ENCODE data around the gene ARHGAP31.
"Not testable (repeated sequence)": the region's sequence is repeated elsewhere in the genome, so short reads cannot be mapped to it uniquely, and the experiment has no call there.

Gene ARHGAP31

DNA sequence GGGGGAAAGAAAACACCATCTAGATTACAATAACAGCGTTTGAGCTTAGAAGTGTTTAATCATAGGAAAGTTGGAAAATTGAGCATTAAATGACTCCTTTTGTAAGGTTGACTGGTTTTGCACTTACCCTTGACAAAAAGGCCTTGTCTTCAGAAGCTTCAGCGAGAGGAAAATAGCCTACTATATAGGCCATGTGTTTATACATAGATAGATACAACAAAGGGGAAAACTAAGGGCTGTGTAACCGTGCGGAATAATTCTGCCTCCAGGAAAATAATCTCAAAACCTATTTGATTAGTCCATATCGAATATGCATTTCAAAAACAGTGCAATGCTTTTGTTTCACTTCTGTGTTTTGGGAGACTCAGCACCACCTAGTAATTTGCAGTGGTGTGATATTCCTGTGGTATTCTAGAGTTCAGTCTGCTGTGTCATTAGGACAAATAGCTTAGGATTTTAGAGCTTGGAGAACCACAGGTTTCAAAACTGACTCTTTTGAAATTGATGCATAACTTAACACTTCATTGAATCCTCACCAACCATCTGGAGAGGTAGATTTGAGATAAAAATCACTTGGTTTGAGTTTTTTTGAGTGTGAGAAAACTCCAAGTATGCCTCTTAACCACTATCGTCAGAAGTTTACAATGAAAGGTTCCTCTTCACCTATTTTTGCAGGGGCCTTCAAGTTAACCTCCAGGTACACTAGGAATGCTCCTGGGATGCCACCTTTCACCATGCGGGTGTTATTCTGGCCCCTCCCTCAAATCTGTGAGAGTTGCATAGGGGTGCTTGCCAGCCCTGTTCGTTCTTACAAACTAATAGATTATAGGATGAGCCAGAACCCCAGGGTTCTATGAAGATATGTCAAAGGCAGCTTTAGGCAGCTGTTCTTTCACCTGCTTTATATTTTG, 1.9 kb downstream of the ARHGAP31 start:
- no peak for DNase-seq

DNA sequence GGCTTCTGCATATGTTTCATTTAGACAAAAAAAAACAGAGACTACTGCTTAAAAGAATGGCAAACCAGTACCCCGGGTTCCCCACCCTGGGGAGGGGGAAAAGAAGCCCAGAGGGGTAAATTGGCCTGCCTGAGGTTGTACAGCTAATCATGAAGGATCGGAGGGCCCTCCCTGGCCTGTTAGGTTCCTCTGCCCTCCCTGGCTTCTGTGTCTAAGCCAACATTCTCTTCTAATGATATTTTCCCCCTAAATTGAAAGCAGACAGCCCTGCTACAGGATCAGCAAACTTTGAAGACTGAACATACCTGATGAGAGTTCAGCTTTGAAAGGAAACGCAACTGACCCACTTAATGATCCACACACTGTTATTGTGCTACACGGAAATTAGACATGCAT, 2.5 kb downstream of the ARHGAP31 start:
- no peak for DNase-seq

DNA sequence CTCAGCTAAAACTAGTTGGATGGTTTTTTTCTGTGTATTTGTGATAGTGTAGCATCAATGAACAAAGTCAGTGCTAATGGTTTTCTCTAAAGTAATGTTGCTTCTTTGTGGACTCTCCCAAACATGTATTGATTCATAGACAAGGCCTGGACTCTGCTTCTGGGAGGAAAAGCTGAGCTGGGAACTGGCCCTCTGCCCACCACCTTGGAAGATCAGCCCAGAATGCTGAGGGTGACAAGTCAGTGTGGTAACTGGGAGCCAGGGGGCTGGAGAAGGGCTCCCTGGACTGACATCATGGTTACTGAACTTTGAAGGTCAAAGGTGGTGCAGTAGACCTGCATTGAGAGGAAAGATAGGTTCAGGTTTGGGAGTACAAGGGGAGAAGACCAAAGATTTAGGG, 3.0 kb downstream of the ARHGAP31 start:
- no peak for DNase-seq

DNA sequence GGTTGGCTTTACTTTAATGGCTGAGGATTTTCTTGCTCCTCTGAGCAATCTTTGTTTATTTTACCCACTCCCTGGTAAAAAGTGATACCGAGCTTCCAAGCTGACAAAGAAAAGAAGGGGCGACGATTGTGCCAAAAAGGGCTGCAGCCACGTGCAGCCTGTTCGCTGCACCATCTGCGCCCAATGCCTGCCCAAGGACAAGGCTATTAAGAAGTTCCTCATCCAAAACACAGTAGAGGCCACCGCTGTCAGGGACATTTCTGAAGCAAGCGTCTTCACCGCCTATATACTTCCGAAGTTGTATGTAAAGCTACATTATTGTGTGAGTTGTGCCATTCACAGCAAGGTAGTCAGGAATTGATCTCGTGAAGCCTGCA, 4.4 kb downstream of the ARHGAP31 start:
- DNase-seq, result no peak

DNA sequence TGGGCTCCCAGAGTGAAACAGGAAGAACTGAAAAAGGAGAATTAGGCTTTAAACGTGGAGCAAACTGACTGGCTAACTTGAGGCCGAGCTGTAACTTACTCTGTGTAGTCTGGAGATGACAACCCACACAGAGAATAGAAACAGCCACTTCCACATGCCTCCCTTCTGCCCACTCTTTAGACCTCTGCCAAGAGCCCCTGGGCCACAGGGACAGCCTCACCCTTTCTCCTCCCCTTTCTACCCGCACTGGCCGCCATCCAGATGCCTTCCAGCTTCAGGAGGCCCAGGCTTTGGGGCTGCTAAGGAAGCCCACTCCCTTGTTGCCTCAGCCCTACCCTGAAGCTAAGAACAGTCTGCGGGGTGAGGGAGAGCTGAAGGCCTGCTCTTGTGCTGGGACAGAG, 6.8 kb downstream of the ARHGAP31 start:
- DNase-seq, result no peak

DNA sequence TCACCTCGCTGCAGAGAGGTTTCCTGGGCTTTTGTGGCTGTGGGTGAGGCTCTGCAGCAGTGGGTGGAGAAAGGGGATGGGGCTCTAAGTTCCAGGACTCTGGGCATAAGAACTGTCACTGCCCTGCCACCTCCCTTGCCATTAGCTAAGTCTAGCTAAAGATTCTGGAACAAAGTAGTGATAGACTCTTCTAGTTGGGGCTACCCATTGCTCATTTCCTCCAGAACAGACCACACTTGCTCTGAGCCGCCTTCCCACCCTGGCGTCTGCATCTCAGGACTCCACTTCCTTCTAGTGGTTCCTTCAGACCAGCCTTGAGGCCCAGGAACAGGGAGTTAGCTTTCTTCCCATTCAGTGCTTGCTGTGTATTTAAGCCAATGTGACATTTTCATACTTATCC, 7.5 kb downstream of the ARHGAP31 start:
- no peak for DNase-seq

DNA sequence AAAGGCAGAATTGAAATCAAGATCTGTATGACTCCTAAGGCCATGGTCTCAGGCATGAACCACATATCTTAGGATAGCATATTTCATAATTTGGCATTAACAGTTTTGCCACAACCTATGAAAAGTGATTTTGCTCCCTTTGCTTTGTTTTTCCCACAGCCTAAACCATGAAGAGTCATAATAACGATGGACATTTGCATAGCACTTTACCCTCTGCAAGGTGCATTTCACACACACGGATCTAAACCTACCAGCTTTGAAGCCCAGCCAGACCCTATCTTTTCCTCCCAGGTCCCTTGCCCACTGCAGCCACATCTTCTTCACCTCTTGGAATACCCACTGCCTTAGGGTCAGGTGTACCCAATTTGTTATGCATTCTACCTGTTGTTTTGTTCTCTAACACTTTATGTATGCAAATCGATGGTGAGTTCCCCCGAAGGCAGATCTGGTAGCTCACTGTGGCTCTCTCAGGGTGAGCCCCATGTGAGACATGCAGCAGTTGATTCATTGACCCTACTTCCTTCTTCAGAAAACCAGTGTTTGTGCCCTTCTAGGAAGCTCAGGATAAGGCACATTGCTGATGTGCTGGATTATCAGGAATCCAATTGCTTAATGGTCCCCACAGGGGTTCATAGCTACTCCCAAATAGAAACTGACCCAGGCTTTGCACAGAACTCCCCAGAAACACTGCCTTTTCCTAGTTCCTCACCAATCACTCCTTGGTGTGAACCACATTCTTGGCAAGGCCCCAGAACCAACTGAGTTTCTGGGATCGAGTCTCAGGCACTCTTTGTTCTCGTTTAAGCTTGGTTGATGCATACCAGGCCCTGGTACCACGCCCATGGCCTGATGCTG, 8.7 kb downstream of the ARHGAP31 start:
- no peak for DNase-seq

DNA sequence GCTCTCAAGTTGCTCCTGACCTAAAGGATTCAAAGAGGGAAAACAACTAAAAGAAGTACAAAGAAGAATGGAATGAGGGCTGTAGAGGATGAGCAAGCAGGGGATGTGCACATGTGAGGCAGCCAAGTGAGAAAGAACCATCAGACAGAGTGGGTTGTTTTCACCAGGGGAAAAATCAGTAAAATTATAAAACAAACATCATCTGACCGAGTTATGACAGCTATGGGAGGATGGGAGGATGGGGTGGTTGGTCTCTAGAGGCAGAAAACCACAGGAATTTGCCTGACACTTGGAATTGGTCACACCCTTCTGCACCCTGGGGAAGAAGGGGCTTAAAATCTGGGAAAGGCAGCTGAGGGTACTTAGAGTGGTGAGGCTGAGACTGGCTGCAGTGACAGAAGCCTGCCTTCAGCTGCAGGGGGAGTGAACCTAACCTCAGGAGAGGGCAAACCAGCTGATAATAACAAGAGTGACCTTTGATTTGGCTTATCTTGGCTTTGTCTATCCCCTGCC, 10.1 kb downstream of the ARHGAP31 start:
- no peak for DNase-seq

DNA sequence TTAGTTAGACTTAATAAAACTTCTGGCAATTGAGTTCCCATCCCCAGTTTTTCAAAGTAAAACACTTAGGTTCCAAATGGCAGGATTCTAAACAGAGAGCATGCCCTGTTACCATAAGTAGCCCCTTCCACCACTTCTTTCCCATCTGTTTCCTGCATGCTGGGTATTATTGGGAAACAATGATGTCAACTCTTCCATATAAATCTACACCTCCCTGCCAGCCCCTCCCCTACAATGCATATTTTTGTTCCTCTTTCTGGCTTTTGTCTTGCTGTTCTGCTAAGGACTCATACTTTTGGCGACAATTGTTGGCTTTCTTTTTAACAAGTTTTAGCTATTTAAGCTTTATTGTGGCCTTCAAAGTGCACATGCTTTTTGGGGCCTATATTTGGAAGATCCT, 11.1 kb downstream of the ARHGAP31 start:
- no peak for DNase-seq

DNA sequence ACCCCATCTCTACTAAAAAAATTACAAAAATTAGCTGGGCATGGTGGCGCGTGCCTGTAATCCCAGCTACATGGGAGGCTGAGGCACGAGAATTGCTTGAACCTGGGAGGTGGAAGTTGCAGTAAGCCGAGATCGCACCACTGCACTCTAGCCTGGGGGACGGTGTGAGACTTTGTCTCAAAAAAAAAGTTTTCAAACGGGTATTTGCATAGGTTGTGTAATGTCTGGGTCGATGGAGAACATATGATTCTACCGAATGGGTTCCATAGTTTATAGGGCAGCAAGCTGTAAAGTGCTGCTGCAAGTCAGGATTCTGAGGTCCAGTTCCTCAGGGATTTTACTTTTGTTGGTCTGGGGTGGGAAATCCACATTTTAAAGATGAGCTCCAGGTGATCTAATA, 12.2 kb downstream of the ARHGAP31 start:
- DNase-seq, result not testable (repeated sequence)

DNA sequence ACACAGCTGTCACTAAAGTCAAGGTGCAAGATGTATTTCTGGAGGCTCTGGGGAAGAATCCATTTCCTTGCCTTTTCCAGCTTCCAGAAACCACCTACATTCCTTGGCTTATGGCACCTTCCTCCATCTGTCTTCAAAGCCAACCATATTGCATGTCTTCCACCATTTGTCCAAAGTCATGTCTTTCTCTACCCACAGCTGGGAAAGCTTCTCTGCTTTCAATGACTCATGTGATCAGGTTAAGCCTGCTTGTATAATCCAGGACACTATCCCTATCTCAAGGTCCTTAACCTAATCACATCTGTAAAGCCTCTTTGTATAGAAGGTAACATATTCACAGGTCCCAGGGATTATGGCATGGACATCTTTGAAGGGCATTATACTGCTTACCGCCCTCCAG, 14.2 kb downstream of the ARHGAP31 start:
- no peak for DNase-seq

DNA sequence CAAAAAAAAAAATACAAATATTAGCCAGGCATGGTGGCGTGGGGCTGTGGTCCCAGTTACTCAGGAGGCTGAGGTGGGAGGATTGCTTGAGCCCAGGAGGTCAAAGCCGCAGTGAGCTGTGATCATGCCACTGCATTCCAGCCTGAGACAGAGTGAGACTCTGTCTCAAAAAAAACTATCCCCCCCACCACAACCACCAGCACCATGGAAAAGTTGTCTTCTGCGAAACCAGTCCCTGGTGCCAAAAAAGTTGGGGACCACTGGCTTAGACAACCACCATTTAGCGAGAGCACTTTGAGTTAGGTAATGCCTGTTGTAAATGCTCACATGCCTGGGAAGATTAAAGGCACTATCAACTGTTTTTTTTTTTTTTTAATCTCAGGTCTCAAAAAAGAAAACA, 15.4 kb downstream of the ARHGAP31 start:
- DNase-seq, result no peak

DNA sequence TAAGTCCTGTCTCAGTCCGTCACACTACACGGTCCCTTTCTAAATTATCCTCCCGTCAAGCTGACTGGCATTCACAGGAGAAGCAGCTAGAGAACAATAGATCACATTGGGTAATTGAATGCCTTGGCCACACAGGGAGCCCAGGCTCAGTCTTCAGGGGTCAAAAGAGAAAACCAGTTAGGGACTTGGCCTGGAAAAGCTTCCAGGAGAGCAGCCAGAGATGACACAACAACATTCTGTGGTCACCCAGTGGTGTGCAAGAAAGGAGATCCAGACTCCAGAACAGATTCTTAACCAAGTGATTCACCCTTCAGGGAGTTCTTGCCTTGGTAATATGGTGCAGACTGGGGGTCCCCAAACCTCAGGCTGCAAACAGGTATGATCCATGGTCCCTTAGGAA, 15.9 kb downstream of the ARHGAP31 start:
- no peak for DNase-seq

DNA sequence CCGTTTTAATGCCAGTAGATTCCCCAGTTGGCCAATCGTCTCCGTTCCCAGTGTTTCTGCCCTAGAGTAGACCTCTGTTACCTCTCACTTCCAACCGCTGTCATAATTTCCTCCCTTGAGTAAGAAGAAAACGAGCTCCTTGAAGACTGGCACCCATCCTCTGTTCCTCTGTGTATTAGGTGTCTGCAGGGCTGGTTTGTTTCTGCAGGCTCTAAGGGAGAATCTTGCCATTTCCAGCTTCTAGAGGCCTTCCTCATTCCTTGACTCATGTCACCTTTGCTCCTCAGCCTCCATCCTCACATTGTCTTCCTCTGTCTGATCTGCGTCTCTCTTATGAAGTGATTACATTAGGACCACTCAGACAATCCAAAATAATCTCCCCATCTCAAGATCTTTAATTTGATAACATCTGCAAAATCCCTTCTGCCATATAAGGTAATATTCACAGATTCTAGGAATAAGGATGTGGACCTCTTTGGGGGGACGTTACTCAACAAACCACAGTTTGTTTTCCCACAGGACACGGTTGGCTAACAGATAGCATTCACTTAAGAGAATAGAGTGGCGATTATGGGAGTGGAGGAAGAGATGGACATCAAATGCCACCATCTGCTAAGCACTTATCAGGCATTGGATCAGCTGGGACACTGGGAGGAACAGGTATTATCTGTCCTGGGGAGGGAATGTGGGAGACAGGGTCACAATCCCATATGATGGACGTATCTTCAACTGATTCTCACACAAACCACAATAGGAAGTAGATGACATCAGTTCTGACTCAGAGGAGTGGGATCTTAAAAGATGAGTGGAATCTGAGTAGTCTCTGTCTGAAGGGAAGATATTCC, 17.1 kb downstream of the ARHGAP31 start:
- no peak for DNase-seq

DNA sequence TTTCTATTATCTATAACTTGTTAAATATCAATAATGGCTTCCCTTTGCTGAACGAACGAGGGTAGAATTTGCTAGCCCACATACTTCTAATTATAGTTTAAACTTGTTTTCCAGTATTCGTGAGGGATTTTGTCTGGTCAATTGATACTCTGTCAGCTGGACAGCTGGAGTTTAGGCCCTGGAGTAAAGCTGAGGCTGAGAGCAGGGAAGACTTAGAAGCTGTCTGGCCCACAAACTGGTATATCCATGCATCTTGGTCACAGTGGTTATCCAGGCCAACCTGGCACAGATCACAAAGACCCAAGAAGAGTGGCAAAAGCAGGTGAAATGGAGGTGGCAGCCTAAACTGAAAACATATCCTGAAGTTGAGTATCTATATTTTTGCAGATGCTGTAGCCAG, 19.3 kb downstream of the ARHGAP31 start:
- DNase-seq, result no peak

DNA sequence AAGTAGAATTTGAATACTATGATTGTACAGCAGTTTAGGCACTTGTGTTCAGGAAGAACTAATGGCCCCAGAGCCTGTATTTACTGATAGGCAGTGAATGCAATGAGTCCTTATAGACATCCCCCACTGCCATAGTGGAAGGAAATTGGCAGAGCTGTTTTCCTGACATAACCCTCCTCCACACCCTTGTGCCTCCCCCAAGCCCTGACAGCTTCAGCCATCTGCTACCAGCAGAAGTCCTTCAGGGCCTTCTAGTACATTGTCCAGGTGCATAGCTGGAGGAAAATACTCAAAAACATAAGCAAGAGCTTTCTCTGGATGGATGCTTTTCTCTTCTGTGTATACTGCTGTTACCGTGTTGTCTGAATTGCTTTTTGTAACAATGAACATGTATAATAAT, 20.6 kb downstream of the ARHGAP31 start:
- no peak for DNase-seq

DNA sequence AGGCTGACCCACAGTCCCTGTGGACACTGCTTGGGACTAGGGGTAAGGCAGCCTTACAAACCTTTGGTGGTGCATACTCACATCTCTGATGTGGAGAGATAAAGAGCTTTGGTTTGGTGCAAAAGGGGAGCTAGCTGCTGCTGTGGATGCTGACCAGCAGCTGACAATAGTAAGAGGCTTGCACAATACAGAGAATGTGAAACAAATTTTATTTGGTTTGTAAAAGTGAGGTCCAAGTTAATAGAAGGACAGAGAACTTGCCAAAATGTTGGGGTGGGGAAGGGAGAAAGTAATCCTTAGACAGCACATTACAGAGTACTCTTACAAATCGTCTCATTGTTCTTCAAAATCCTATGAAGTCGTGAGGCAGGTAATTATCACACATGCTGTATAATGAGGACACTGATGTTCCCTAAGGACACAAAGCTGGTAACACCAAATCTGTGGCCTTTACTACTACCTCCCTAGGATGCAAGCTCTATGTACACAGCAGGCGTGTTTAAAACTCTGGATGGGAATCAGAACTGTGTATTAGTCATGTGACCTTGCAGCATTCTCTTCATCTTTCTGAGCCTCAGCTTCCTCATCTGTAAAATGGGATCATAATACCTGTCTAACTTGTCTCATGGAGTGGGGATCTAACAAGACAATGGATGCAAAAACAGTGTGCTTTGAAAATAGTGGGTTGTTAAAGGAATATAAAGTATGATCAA, 21.6 kb downstream of the ARHGAP31 start:
- no peak for DNase-seq

DNA sequence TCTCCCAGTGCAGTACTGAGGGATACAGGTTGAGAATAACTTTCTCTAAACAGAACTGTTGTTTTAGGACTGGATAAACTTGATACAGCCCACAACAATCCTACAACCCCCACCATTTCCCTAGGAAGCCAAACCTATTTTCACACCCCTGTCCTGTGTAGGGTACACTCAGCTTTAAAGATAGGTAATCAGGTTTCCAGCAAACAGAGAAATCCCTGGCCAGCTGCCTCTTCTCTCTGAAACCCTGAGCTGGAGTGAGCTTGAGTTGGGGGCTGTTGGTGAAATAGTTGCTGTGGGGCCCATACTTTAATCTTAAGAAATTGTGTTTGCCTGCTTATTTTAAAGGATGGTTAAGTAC, 22.1 kb downstream of the ARHGAP31 start:
- no peak for DNase-seq

DNA sequence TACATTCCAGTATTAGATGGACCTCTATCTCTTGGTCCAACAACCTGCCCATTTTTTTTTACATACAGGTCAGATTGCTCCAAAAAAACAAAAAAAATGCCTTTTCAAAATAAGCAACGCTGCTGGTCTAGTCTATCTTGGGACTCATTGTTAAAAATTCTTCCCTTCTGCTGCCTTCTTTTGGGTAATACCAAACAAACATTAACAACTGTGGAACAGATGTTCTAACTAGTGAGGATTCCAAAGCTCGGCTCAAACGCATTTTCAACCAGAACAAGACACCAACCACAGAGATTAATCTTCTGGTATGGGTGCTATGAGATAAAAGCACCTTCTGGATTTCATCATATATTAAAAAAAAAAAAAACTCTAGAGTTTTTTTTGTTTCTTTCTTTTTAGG, 24.7 kb downstream of the ARHGAP31 start:
- DNase-seq, result no peak

DNA sequence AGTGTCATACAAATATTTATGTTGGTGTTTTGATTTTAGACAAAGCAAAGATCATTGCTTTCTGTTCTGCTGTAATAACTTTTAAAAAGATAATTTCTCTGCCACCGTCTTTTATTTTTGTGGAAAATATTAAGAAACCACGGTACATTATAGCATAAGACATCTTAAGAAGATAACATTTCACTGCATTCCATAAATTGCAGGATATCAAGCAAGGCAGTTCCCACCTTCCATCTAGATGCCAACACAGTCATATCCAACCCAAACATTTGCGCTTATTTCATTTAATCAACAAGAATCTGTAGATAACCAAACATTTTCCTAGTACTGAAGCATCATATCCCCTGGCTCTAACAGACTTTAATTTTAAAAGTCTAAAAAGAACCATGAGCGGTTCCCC, 25.1 kb downstream of the ARHGAP31 start:
- no peak for DNase-seq

DNA sequence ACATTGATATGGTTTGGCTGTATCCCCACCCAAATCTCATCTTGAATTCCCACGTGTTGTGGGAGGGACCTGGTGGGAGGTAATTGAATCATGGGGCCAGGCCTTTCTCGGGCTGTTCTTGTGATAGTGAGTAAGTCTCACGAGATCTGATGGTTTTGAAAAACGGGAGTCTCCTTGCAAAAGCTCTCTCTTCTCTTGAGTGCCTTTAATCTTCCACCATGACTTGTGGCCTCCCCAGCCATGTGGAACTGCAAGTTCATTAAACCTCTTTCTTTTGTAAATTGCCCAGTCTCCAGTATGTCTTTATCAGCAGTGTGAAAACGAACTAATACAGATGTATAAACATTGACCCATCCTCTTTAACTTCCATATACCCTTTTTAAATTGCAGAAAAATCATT, 26.6 kb downstream of the ARHGAP31 start:
- DNase-seq, result not testable (repeated sequence)

Measured in NCI-H1436 (cell line).